ENCODE data around the gene DAB2.

DAB2 gene

GRCh38 chr5:39448506-39449128, 23.8 kb upstream of the DAB2 start (continued):
- TF ChIP-seq ZNF645 (tag by site-specific recombination; IDR thresholded peaks at IDR 0.05) = no peak

GRCh38 chr5:39447968-39448367, 23.2 kb upstream of the DAB2 start:
- TF ChIP-seq ZNF555 (tag by site-specific recombination; conservative IDR thresholded peaks at IDR 0.05) (no peak), ZNF394 (tag by site-specific recombination; IDR thresholded peaks at IDR 0.05; ENCODE audit: borderline replicate concordance) (no peak), ZNF843 (tag by site-specific recombination; IDR thresholded peaks at IDR 0.05) (no peak), ZNF423 (tag by site-specific recombination; IDR thresholded peaks at IDR 0.05) (no peak), SCRT1 (tag by site-specific recombination; IDR thresholded peaks at IDR 0.05; ENCODE audit: borderline replicate concordance) (no peak), ZNF311 (tag by site-specific recombination; IDR thresholded peaks at IDR 0.05; ENCODE audit: borderline replicate concordance) (no peak), ZNF785 (tag by site-specific recombination; IDR thresholded peaks at IDR 0.05) (no peak), GLI2 (tag by site-specific recombination; IDR thresholded peaks at IDR 0.05; ENCODE audit: borderline replicate concordance, low read depth) (no peak), ZNF132 (tag by site-specific recombination; IDR thresholded peaks at IDR 0.05; ENCODE audit: borderline replicate concordance) (no peak), HOXC10 (CRISPR knock-in tag; IDR thresholded peaks at IDR 0.05) (no peak), ZNF175 (tag by site-specific recombination; IDR thresholded peaks at IDR 0.05) (no peak), GFI1B (tag by site-specific recombination; IDR thresholded peaks at IDR 0.05) (no peak), ZNF776 (tag by site-specific recombination; IDR thresholded peaks at IDR 0.05; ENCODE audit: borderline replicate concordance) (no peak), BCL11A (tag by site-specific recombination; IDR thresholded peaks at IDR 0.05; ENCODE audit: low read depth) (no peak), SP3 (tag by site-specific recombination; IDR thresholded peaks at IDR 0.05) (no peak), ZNF274 (IDR thresholded peaks at IDR 0.05; ENCODE audit: low read length) (no peak), ZNF274 (tag by site-specific recombination; IDR thresholded peaks at IDR 0.05; ENCODE audit: borderline replicate concordance) (no peak), ZIC2 (tag by site-specific recombination; IDR thresholded peaks at IDR 0.05) (no peak), HOXA7 (CRISPR knock-in tag; IDR thresholded peaks at IDR 0.05; ENCODE audit: borderline replicate concordance) (no peak)
- ChIA-PET POLR2A (no interaction called here), CTCF (no interaction called here)
- no peaks in the 10 kb centered on the region for H3K36me3 ChIP-seq (ENCODE audit: control insufficient read depth in 2 of 2, insufficient read depth in 1 of 2, low read length in 2 of 2)
- no peak overlapping the region for H3K4me3 ChIP-seq (ENCODE audit: low read depth, low read length)
- H3K4me1 ChIP-seq (ENCODE audit: control insufficient read depth, insufficient read depth, low read length) = no peaks in the 10 kb centered on the region
- H3K9me3 ChIP-seq (ENCODE audit: control insufficient read depth, insufficient read depth, low read depth, low read length) = no peaks in the 10 kb centered on the region
- H3K27ac ChIP-seq (ENCODE audit: extremely low read depth, low read depth, low read length) = no peak overlapping the region

GRCh38 chr5:39447059-39447458, 22.3 kb upstream of the DAB2 start:
- TF ChIP-seq PRDM2 (tag by site-specific recombination; IDR thresholded peaks at IDR 0.05; ENCODE audit: borderline replicate concordance) (no peak), ZNF175 (tag by site-specific recombination; IDR thresholded peaks at IDR 0.05) (no peak), ZNF416 (tag by site-specific recombination; IDR thresholded peaks at IDR 0.05) (no peak), ZBTB49 (tag by site-specific recombination; IDR thresholded peaks at IDR 0.05; ENCODE audit: low read depth) (no peak), ZNF623 (tag by site-specific recombination; IDR thresholded peaks at IDR 0.05) (no peak)
- ChIA-PET CTCF (interaction anchor here (2.1 kb wide), 1 partner anchor 100 kb away, joined by 9 read pairs; no protein-coding TSS in a partner anchor), POLR2A (no interaction called here)
- no peak overlapping the region for H3K27ac ChIP-seq (ENCODE audit: extremely low read depth, low read depth, low read length)
- H3K36me3 ChIP-seq (ENCODE audit: control insufficient read depth in 2 of 2, insufficient read depth in 1 of 2, low read length in 2 of 2) = no peaks in the 10 kb centered on the region
- H3K4me3 ChIP-seq (ENCODE audit: low read depth, low read length) = no peak overlapping the region
- no peaks in the 10 kb centered on the region for H3K4me1 ChIP-seq (ENCODE audit: control insufficient read depth, insufficient read depth, low read length)
- H3K9me3 ChIP-seq (ENCODE audit: control insufficient read depth, insufficient read depth, low read depth, low read length) = no peaks in the 10 kb centered on the region

All from HEK293 (cell line).